IMR-90 (cell line): Measurements from ENCODE around the gene SLTM.
"Not testable (repeated sequence)": the region's sequence is repeated elsewhere in the genome, so short reads cannot be mapped to it uniquely, and the experiment has no call there.

Source experiments
- BHLHE40 ChIP-seq: fragments of 150-350 bp; IDR thresholded peaks from 2 replicates; pipeline ENCODE4 v1.6.1; 2016; ENCODE audit warnings: mild to moderate bottlenecking, low read depth, low read length
- ELK1 ChIP-seq: fragments of 150-350 bp; IDR thresholded peaks from 2 replicates; pipeline ENCODE4 v1.6.1; 2016; ENCODE audit warnings: low read depth, mild to moderate bottlenecking, low read length, moderate library complexity, borderline replicate concordance
- MAFK ChIP-seq: IDR thresholded peaks from 2 replicates; pipeline ENCODE4 v1.6.1; 2012; ENCODE audit warnings: low read depth, low read length, improper control_type of control experiment
- MXI1 ChIP-seq: IDR thresholded peaks from 2 replicates; pipeline ENCODE4 v1.6.1; 2012; ENCODE audit warnings: low read depth, mild to moderate bottlenecking, low read length, moderate library complexity, borderline replicate concordance
- POLR2A ChIP-seq: IDR thresholded peaks from 2 replicates; pipeline ENCODE4 v1.6.1; 2012; ENCODE audit warnings: mild to moderate bottlenecking, low read depth, low read length
- RAD21 ChIP-seq: IDR thresholded peaks from 2 replicates; pipeline ENCODE4 v1.6.1; 2012; ENCODE audit warnings: low read length, improper control_type of control experiment
- RFX5 ChIP-seq: IDR thresholded peaks from 2 replicates; pipeline ENCODE4 v1.8.0; 2012; ENCODE audit warnings: low read depth, mild to moderate bottlenecking, low read length, moderate library complexity
- TF ChIP-seq, protein P1 (sequence below): conservative IDR thresholded peaks from 2 replicates; pipeline ENCODE4 v1.5.1; 2012; ENCODE audit warnings: mild to moderate bottlenecking, low read depth, low read length, improper control_type of control experiment

- not testable (repeated sequence) for TF ChIP-seq MXI1, POLR2A, ELK1, BHLHE40, RAD21, MAFK, RFX5
- TF ChIP-seq, protein P1, sequence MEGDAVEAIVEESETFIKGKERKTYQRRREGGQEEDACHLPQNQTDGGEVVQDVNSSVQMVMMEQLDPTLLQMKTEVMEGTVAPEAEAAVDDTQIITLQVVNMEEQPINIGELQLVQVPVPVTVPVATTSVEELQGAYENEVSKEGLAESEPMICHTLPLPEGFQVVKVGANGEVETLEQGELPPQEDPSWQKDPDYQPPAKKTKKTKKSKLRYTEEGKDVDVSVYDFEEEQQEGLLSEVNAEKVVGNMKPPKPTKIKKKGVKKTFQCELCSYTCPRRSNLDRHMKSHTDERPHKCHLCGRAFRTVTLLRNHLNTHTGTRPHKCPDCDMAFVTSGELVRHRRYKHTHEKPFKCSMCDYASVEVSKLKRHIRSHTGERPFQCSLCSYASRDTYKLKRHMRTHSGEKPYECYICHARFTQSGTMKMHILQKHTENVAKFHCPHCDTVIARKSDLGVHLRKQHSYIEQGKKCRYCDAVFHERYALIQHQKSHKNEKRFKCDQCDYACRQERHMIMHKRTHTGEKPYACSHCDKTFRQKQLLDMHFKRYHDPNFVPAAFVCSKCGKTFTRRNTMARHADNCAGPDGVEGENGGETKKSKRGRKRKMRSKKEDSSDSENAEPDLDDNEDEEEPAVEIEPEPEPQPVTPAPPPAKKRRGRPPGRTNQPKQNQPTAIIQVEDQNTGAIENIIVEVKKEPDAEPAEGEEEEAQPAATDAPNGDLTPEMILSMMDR, result not testable (repeated sequence)
Observed at GRCh38 chr15:58934974-58935373, 1.5 kb upstream of the SLTM start.
